SK-N-MC (cell line): ENCODE results near the gene SPTLC3.

ENCODE experiments used
- EZH2 ChIP-seq: fragments of 200-600 bp; sonication (generic); IDR thresholded peaks from one replicate; pipeline ENCODE4 v1.6.1; 2017; ENCODE audit warnings: antibody characterized with exemption
- POLR2AphosphoS5 ChIP-seq: IDR thresholded peaks from 2 replicates; pipeline ENCODE4 v1.6.1; 2012; ENCODE audit warnings: mild to moderate bottlenecking, low read depth, low read length, borderline replicate concordance

- TF ChIP-seq POLR2AphosphoS5 (no peak), EZH2 (no peak)
Observed at GRCh38 chr20:13187899-13188298, 179.1 kb downstream of the SPTLC3 start.
